Hepatocyte (in vitro differentiated cells): ENCODE results near the gene FREY1.

ENCODE experiments used
- EZH2 ChIP-seq: fragments of 200-600 bp; sonication (generic); IDR thresholded peaks from 2 replicates; pipeline ENCODE4 v1.6.1; 2016; ENCODE audit warnings: antibody characterized with exemption, mild to moderate bottlenecking, borderline replicate concordance
- EZH2phosphoT487 ChIP-seq: fragments of 200-600 bp; sonication (generic); IDR thresholded peaks from one replicate; pipeline ENCODE4 v1.6.1; 2018; ENCODE audit warnings: antibody characterized with exemption, mild to moderate bottlenecking, low read depth, moderate library complexity; ENCODE audit not compliant: unreplicated experiment, severe bottlenecking
- TF ChIP-seq, protein P1 (sequence below): fragments of 200-600 bp; sonication (generic); IDR thresholded peaks from 2 replicates; pipeline ENCODE4 v1.5.1; 2016; ENCODE audit warnings: antibody characterized with exemption, mild to moderate bottlenecking; ENCODE audit not compliant: poor library complexity

- TF ChIP-seq, protein P1, sequence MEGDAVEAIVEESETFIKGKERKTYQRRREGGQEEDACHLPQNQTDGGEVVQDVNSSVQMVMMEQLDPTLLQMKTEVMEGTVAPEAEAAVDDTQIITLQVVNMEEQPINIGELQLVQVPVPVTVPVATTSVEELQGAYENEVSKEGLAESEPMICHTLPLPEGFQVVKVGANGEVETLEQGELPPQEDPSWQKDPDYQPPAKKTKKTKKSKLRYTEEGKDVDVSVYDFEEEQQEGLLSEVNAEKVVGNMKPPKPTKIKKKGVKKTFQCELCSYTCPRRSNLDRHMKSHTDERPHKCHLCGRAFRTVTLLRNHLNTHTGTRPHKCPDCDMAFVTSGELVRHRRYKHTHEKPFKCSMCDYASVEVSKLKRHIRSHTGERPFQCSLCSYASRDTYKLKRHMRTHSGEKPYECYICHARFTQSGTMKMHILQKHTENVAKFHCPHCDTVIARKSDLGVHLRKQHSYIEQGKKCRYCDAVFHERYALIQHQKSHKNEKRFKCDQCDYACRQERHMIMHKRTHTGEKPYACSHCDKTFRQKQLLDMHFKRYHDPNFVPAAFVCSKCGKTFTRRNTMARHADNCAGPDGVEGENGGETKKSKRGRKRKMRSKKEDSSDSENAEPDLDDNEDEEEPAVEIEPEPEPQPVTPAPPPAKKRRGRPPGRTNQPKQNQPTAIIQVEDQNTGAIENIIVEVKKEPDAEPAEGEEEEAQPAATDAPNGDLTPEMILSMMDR, result no peak
- TF ChIP-seq EZH2phosphoT487, result no peak
- TF ChIP-seq EZH2, result no peak
Measured at GRCh38 chr11:45895553-45896259, 11.4 kb downstream of the FREY1 start.
